Measurements from ENCODE around the gene GRID2IP.

GRCh38 chr7:6487184-6487545 is 64.1 kb downstream of the GRID2IP start:
- TF ChIP-seq, protein P1, sequence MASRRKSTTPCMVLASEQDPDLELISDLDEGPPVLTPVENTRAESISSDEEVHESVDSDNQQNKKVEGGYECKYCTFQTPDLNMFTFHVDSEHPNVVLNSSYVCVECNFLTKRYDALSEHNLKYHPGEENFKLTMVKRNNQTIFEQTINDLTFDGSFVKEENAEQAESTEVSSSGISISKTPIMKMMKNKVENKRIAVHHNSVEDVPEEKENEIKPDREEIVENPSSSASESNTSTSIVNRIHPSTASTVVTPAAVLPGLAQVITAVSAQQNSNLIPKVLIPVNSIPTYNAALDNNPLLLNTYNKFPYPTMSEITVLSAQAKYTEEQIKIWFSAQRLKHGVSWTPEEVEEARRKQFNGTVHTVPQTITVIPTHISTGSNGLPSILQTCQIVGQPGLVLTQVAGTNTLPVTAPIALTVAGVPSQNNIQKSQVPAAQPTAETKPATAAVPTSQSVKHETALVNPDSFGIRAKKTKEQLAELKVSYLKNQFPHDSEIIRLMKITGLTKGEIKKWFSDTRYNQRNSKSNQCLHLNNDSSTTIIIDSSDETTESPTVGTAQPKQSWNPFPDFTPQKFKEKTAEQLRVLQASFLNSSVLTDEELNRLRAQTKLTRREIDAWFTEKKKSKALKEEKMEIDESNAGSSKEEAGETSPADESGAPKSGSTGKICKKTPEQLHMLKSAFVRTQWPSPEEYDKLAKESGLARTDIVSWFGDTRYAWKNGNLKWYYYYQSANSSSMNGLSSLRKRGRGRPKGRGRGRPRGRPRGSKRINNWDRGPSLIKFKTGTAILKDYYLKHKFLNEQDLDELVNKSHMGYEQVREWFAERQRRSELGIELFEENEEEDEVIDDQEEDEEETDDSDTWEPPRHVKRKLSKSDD (CRISPR knock-in tag; IDR thresholded peaks at IDR 0.05; ENCODE audit: low read depth), result no peak
- no peak for TF ChIP-seq SRF (IDR thresholded peaks at IDR 0.05; ENCODE audit: low read depth, low read length)
